ENCODE measurements around the gene RIMBP2.

GRCh38 chr12:130714591-130715149 lies 1.4 kb downstream of the RIMBP2 start:
- no peak for TF ChIP-seq CTCF (conservative IDR thresholded peaks at IDR 0.05; ENCODE audit: low read depth, low read length)
- TF ChIP-seq EZH2 (IDR thresholded peaks at IDR 0.05; ENCODE audit: borderline replicate concordance, low read depth, low read length, poor library complexity, severe bottlenecking) = no peak
